A673 (cell line): ENCODE results near the gene GALNT9.

Experiments used
- CTCF ChIP-seq: fragments of 300-800, 200-600 bp; sonication (generic); conservative IDR thresholded peaks from 2 replicates; pipeline ENCODE4 v1.5.1; 2017; ENCODE audit warnings: low read depth, mild to moderate bottlenecking, antibody characterized with exemption, low read length, moderate library complexity, mixed read lengths
- EZH2 ChIP-seq: fragments of 200-600 bp; sonication (generic); IDR thresholded peaks from 2 replicates; pipeline ENCODE4 v1.6.1; 2017; ENCODE audit warnings: borderline replicate concordance, low read depth, mild to moderate bottlenecking, mixed read lengths, antibody characterized with exemption, low read length; ENCODE audit not compliant: poor library complexity, severe bottlenecking

- TF ChIP-seq EZH2 (no peak), CTCF (no peak)
Observed at GRCh38 chr12:132275631-132276030, 53.8 kb downstream of the GALNT9 start.
